Measurements from ENCODE around the gene CADPS2. TPM values are rescaled to one million over a fixed set of nuclear protein-coding genes. Genes with fewer than 3 reads are reported as not detected.

CADPS2 gene
- total RNA-seq, 1 donor from 2014 or later = 4.4 TPM

GRCh38 chr7:122552769-122553168 is 333.5 kb downstream of the CADPS2 start:
- DNase-seq (ENCODE audit: low read depth) = no peak
- TF ChIP-seq CTCF (conservative IDR thresholded peaks at IDR 0.05; ENCODE audit: low read depth, low read length) = no peak
- H3K4me3 ChIP-seq (ENCODE audit: low read depth, low read length) = no peak overlapping the region

GRCh38 chr7:122550545-122550944 is 335.7 kb downstream of the CADPS2 start:
- TF ChIP-seq CTCF (conservative IDR thresholded peaks at IDR 0.05; ENCODE audit: low read depth, low read length) = peak; percentile 33
- H3K4me3 ChIP-seq (ENCODE audit: low read depth, low read length) = no peak overlapping the region
- DNase-seq (ENCODE audit: low read depth) = no peak

GRCh38 chr7:122549578-122549977 is 336.7 kb downstream of the CADPS2 start:
- no peak for DNase-seq (ENCODE audit: low read depth)
- TF ChIP-seq CTCF (conservative IDR thresholded peaks at IDR 0.05; ENCODE audit: low read depth, low read length) = no peak
- H3K4me3 ChIP-seq (ENCODE audit: low read depth, low read length) = no peak overlapping the region

GRCh38 chr7:122546496-122546895 is 339.8 kb downstream of the CADPS2 start:
- DNase-seq (ENCODE audit: low read depth) = no peak
- TF ChIP-seq CTCF (conservative IDR thresholded peaks at IDR 0.05; ENCODE audit: low read depth, low read length) = no peak
- no peak overlapping the region for H3K4me3 ChIP-seq (ENCODE audit: low read depth, low read length)

GRCh38 chr7:122544463-122544862 is 341.8 kb downstream of the CADPS2 start:
- no peak for TF ChIP-seq CTCF (conservative IDR thresholded peaks at IDR 0.05; ENCODE audit: low read depth, low read length)
- DNase-seq (ENCODE audit: low read depth) = no peak
- H3K4me3 ChIP-seq (ENCODE audit: low read depth, low read length) = no peak overlapping the region

GRCh38 chr7:122543891-122544290 is 342.4 kb downstream of the CADPS2 start:
- no peak overlapping the region for H3K4me3 ChIP-seq (ENCODE audit: low read depth, low read length)
- no peak for DNase-seq (ENCODE audit: low read depth)
- TF ChIP-seq CTCF (conservative IDR thresholded peaks at IDR 0.05; ENCODE audit: low read depth, low read length) = no peak

GRCh38 chr7:122543166-122543565 is 343.1 kb downstream of the CADPS2 start:
- H3K4me3 ChIP-seq (ENCODE audit: low read depth, low read length) = no peak overlapping the region
- TF ChIP-seq CTCF (conservative IDR thresholded peaks at IDR 0.05; ENCODE audit: low read depth, low read length) = no peak
- no peak for DNase-seq (ENCODE audit: low read depth)

Data from epithelial cell of proximal tubule (primary cell).